PC-3 (cell line): Measurements from ENCODE around the gene RIPPLY2. TPM values are rescaled to one million over a fixed set of nuclear protein-coding genes. Genes with fewer than 3 reads are reported as not detected.
A peak's percentile ranks its signal among the peaks of the same experiment; 100 is the strongest.

Source experiments
- ATAC-seq: fragments of 200-7000 bp; cut with Tn5 transposase; 2 replicates; pipeline ENCODE4 v1.9.1; 2020; ENCODE audit warnings: mild to moderate bottlenecking, moderate library complexity
- BruUV-seq: library from RNA; stranded (reverse); fragments of 400-500 nt; replicated peaks from 2 replicates; lab custom pipeline; 2021; lab: Mats Ljungman, UMichigan
- CTCF ChIA-PET: fragments of 300-600 bp; sonication (Branson Sonifier 250); formaldehyde crosslinking; loops from one replicate; lab custom pipeline; 2022; ENCODE audit warnings: antibody characterized with exemption; lab: Charles Lee
- POLR2A ChIA-PET: fragments of 300-600 bp; sonication (Branson Sonifier 250); formaldehyde crosslinking; loops from one replicate; lab custom pipeline; 2022; ENCODE audit warnings: antibody characterized with exemption; ENCODE audit not compliant: unreplicated experiment; lab: Charles Lee
- DNase-seq: peaks from one replicate; pipeline ENCODE4 v3.0.0-alpha.2; 2015
- H2AFZ ChIP-seq: fragments of 300-600 bp; sonication (generic); 2 replicates; pipeline ENCODE4 v1.6.0; 2016; ENCODE audit warnings: antibody characterized with exemption, low read length
- H3F3A ChIP-seq: fragments of 300-600 bp; sonication (generic); one replicate; pipeline ENCODE4 v1.6.0; 2017; ENCODE audit warnings: antibody characterized with exemption, low read length, control low read depth, mild to moderate bottlenecking; ENCODE audit not compliant: unreplicated experiment
- H3K27ac ChIP-seq: fragments of 300-600 bp; sonication (generic); 2 replicates; pipeline ENCODE4 v1.5.1; 2016; ENCODE audit warnings: mild to moderate bottlenecking, low read length
- H3K27me3 ChIP-seq: fragments of 300-600 bp; sonication (generic); 2 replicates; pipeline ENCODE4 v1.6.1; 2016; ENCODE audit warnings: low read length, mixed read lengths
- H3K36me3 ChIP-seq: fragments of 300-600 bp; sonication (generic); 2 replicates; pipeline ENCODE4 v1.6.1; 2016; ENCODE audit warnings: low read depth, mixed run types, low read length, mixed read lengths
- H3K4me1 ChIP-seq: fragments of 300-600 bp; sonication (generic); 2 replicates; pipeline ENCODE4 v1.5.1; 2016; ENCODE audit warnings: low read length; ENCODE audit not compliant: insufficient read depth
- H3K4me2 ChIP-seq: fragments of 300-600 bp; sonication (generic); 2 replicates; pipeline ENCODE4 v1.6.0; 2016; ENCODE audit warnings: low read length
- H3K4me3 ChIP-seq: fragments of 300-600 bp; sonication (generic); 2 replicates; pipeline ENCODE4 v1.5.1; 2016; ENCODE audit warnings: mild to moderate bottlenecking, low read length, mixed read lengths
- H3K79me2 ChIP-seq: fragments of 300-600 bp; sonication (generic); 2 replicates; pipeline ENCODE4 v1.6.1; 2017; ENCODE audit warnings: low read length, mixed read lengths
- H3K9ac ChIP-seq: fragments of 300-600 bp; sonication (generic); 2 replicates; pipeline ENCODE4 v1.6.0; 2016; ENCODE audit warnings: mild to moderate bottlenecking, low read length
- H3K9me2 ChIP-seq: fragments of 300-600 bp; sonication (generic); replicated peaks from 2 replicates; pipeline ENCODE4 v1.6.1; 2016; ENCODE audit warnings: mixed run types, low read length, mixed read lengths
- H3K9me3 ChIP-seq: fragments of 300-600 bp; sonication (generic); 2 replicates; pipeline ENCODE4 v1.6.1; 2016; ENCODE audit warnings: low read length, mixed read lengths
- H4K20me1 ChIP-seq: fragments of 300-600 bp; sonication (generic); 2 replicates; pipeline ENCODE4 v1.6.1; 2016; ENCODE audit warnings: low read length, mixed read lengths
- CTCF ChIP-seq: fragments of 300-600 bp; sonication (generic); conservative IDR thresholded peaks from 2 replicates; pipeline ENCODE4 v1.5.1; 2017; ENCODE audit warnings: antibody characterized with exemption, low read depth, mild to moderate bottlenecking, low read length
- EZH2 ChIP-seq: fragments of 300-600 bp; sonication (generic); IDR thresholded peaks from one replicate; pipeline ENCODE4 v1.6.1; 2017; ENCODE audit warnings: antibody characterized with exemption, mild to moderate bottlenecking, low read length; ENCODE audit not compliant: unreplicated experiment
- EZH2phosphoT487 ChIP-seq: fragments of 300-600 bp; sonication (generic); IDR thresholded peaks from 2 replicates; pipeline ENCODE4 v1.6.1; 2018; ENCODE audit warnings: mild to moderate bottlenecking, antibody characterized with exemption, low read length, borderline replicate concordance
- intact Hi-C: fragments of 100-400 bp; cut with micrococcal nuclease; formaldehyde crosslinking; loops from 2 replicates; pipeline ENCODE4 v1.9.0; 2023
- total RNA-seq: library from RNA; depleted of rRNA; stranded (reverse); fragments of >200 nt; gene quantifications from 2 replicates; pipeline ENCODE4 v1.2.3, GENCODE V29; 2014

RIPPLY2 gene
- total RNA-seq, 1 experiment from 2014 or later = not detected

- no peaks in the 10 kb centered on the region for H4K20me1 ChIP-seq
- TF ChIP-seq EZH2phosphoT487 = no peak
- no peak for TF ChIP-seq EZH2
- TF ChIP-seq CTCF = no peak
- peak overlapping the region; percentile 59 for H3K4me2 ChIP-seq
- no peaks in the 10 kb centered on the region for H3K9me2 ChIP-seq
- no peaks in the 10 kb centered on the region for H3K27me3 ChIP-seq
- no peaks in the 10 kb centered on the region for H3K9me3 ChIP-seq
- peak overlapping the region; percentile 14; the same call in 1 of the 2 replicates for H2AFZ ChIP-seq
- peak overlapping the region; percentile 30; the same call in 1 of the 2 replicates for H3K9ac ChIP-seq
- ChIA-PET POLR2A (no interaction called here), CTCF (no interaction called here)
- H3K4me3 ChIP-seq = no peak overlapping the region
- ATAC-seq (peak; percentile 88), DNase-seq (peak; percentile 89)
- H3K79me2 ChIP-seq = peaks cover 15% of the 10 kb centered on the region
- H3K4me1 ChIP-seq = peaks cover 25% of the 10 kb centered on the region
- H3K36me3 ChIP-seq = peaks cover 8% of the 10 kb centered on the region; the same call in 1 of the 2 replicates
- intact Hi-C loops = no loop called here
- peak overlapping the region; percentile 83 for H3K27ac ChIP-seq
- BruUV-seq = no TSS peak
- H3F3A ChIP-seq = peaks cover 4% of the 10 kb centered on the region
Measured at GRCh38 chr6:83867527-83868161, 14.5 kb downstream of the RIPPLY2 start.

- H3K79me2 ChIP-seq = 0 out of 2 replicates have a peak, but pooled peaks cover 7% of the 10 kb centered on the region
- peaks cover 8% of the 10 kb centered on the region; the same call in 1 of the 2 replicates for H3K36me3 ChIP-seq
- H4K20me1 ChIP-seq = no peaks in the 10 kb centered on the region
- H3K9me2 ChIP-seq = no peaks in the 10 kb centered on the region
- intact Hi-C loops = no loop called here
- peaks cover 4% of the 10 kb centered on the region for H3F3A ChIP-seq
- CTCF ChIA-PET = interaction anchor here (0.5 kb wide), 1 partner anchor 359 kb away, joined by 3 read pairs; the partner anchor contains the start of gene CEP162
- H3K9me3 ChIP-seq = no peaks in the 10 kb centered on the region
- no peak overlapping the region for H3K9ac ChIP-seq
- POLR2A ChIA-PET = interaction anchor here (0.6 kb wide), 1 partner anchor 775 kb away, joined by 4 read pairs; no protein-coding TSS in a partner anchor
- H3K27ac ChIP-seq = peak overlapping the region; percentile 83
- H3K27me3 ChIP-seq = no peaks in the 10 kb centered on the region
- no peak overlapping the region for H2AFZ ChIP-seq
- peak; percentile 84 for ATAC-seq
- DNase-seq = peak; percentile 72
- H3K4me3 ChIP-seq = no peak overlapping the region
- TF ChIP-seq CTCF (no peak), EZH2 (no peak), EZH2phosphoT487 (no peak)
- H3K4me1 ChIP-seq = peaks cover 25% of the 10 kb centered on the region
- peak overlapping the region; percentile 30; the same call in 1 of the 2 replicates for H3K4me2 ChIP-seq
- BruUV-seq = no TSS peak
Measured at GRCh38 chr6:83868639-83869038, 15.5 kb downstream of the RIPPLY2 start.

GRCh38 chr6:83870649-83871048 is 17.5 kb downstream of the RIPPLY2 start:
- Histone ChIP-seq H3K27ac (no peak overlapping the region), H3K79me2 (0 out of 2 replicates have a peak, but pooled peaks cover 5% of the 10 kb centered on the region), H3K4me3 (no peak overlapping the region), H3F3A (peaks cover 4% of the 10 kb centered on the region), H3K9me2 (no peaks in the 10 kb centered on the region), H3K9me3 (no peaks in the 10 kb centered on the region), H4K20me1 (no peaks in the 10 kb centered on the region), H3K4me2 (no peak overlapping the region), H3K27me3 (no peaks in the 10 kb centered on the region), H3K4me1 (peaks cover 25% of the 10 kb centered on the region), H3K36me3 (peaks cover 5% of the 10 kb centered on the region; the same call in 1 of the 2 replicates), H2AFZ (no peak overlapping the region), H3K9ac (no peak overlapping the region)
- ATAC-seq (no peak), DNase-seq (no peak)
- POLR2A ChIA-PET = no interaction called here
- intact Hi-C loops = no loop called here
- BruUV-seq = no TSS peak
- CTCF ChIA-PET = no interaction called here
- TF ChIP-seq EZH2phosphoT487 (no peak), CTCF (no peak), EZH2 (no peak)
